Lung microvascular endothelial cell (primary cell): ENCODE measurements around the gene MEGF8. TPM values are rescaled to one million over a fixed set of nuclear protein-coding genes. Genes with fewer than 3 reads are reported as not detected.
"Not testable (repeated sequence)": the region's sequence is repeated elsewhere in the genome, so short reads cannot be mapped to it uniquely, and the experiment has no call there.

Source experiments
- DNase-seq, 2 donors: peaks; one replicate each; pipeline versions ENCODE4 v3.0.0 to v3.0.0-alpha.2; 2010; ENCODE audit warnings: low read depth in 2 of 2
- total RNA-seq: library from RNA; depleted of rRNA; stranded (reverse); fragments of >200 nt; gene quantifications from 2 replicates; pipeline ENCODE4 v1.2.1, GENCODE V29; 2014

Gene MEGF8
- total RNA-seq, 1 donor from 2014 or later = 25.0 TPM

DNA sequence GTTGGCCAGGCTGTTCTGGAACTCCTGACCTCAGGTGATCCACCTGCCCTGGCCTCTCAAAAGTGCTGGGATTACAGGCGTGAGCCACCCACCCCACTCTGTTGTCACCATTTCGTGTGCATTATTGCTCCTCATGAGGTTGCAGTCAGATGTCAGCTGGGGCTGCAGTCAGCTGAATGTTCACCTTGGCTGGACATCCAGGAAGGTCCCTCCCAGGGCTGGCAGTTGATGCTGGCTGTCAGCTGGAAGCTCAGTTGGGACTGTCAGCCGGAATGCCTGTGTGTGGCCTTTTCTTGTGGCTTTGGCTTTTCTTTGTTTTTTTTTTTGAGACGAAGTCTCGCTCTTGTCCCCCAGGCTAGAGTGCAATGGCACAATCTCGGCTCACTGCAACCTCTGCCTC is 6.6 kb downstream of the MEGF8 start:
- peak in 1 of 2 donors; percentile 19 for DNase-seq

DNA sequence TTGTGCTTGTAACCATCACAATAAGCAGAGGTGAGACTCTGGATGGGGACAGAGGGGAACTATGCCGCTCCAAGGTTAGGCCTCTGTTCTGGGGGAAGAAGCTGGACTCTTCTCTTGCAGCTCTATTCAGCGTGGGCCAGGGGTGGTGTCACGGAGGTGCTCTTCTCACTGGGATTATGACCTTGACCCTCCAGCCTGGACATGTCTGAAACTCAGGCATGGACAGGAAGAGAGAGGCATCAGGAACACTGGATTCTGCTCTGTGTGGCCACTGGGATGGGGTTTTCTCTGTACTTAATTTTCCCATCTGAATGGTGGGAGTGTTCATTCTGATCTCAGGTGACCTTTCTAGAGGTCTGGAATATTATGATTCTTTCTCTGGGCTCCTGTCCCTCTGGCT is 7.6 kb downstream of the MEGF8 start:
- no peak for DNase-seq

DNA sequence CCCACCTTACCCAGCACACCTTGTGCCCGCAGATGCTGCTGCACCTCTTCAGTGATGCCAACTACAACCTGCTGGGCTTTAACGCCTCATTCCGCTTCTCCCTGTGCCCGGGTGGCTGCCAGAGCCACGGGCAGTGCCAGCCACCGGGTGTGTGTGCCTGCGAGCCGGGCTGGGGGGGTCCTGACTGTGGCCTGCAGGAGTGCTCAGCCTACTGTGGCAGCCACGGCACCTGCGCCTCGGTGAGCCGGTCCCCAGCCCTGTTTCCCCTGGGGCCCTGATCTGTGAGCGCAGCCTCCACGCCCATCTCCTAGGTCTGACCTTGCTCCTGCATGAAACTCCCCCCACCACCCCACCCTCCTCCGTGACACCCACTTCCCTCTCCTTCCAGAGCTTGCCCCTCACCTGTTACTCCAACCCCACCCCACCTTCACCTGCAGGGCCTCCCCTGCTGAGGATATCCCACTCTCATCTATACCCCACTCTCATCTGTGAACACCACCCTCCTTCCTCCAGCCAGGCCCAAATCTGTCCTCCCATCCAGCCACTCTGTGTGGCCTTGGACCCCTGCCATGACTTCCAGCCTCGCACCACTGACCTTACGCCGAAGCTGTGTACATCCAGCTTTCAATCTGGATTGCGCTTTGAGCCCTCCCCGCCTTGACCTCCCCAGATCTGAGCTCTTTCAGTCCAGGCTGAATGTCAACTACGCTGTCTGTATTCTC is 8.7 kb downstream of the MEGF8 start:
- no peak for DNase-seq

DNA sequence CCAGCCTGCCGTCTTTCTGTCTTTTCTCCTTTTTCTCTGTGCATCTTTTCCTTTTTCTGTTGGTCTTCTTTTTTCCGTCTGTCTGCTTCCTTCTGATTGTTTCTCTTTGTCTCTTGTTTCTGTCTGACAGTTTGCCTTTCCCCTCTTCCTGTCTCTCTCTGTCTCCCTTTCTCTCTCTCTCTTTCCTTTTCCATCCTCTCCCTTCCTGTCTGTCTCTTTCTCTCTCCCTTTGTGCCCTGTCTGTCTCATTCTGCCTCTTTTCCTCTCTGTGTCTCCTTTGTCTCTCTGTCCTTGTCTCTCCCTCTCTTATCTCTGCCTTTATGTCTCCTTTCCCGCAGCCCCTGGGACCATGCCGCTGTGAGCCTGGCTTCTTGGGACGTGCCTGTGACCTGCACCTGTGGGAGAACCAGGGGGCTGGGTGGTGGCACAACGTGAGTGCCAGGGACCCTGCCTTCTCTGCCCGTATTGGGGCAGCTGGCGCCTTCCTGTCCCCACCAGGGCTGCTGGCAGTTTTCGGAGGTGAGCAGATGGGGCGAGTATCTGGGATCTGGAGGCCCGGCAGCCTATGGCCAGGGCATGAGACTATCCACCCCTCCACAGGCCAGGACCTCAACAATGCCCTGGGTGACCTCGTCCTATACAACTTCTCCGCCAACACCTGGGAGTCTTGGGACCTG is 9.4 kb downstream of the MEGF8 start:
- DNase-seq = no peak

DNA sequence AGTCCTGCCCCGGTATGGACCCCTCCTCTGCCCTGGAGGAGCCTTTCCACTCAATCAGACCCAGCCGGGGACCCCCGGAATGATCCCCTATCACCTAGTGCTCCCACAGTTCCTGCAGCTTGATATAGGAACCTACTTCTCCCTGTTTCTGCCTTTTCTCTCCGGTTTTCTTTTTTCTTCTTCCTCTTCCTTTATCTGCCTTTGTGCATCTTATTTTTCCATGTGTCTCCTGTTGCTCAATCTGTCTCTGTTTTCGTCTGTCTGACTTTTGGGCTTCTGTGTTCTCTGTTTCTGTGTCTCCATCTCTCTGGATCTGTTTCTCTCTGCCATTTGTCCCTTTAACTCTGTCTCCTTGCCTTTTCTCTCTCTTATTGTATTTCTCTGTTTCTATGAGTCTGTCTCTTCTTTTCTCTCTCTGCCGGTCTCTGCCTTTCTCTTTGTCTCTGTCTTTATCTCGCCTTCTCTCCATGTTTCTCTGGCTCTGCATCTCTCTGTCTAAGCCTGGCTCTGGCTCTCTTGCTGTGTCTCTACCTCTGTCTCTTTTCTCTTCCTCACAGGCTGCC is 10.0 kb downstream of the MEGF8 start:
- no peak for DNase-seq

DNA sequence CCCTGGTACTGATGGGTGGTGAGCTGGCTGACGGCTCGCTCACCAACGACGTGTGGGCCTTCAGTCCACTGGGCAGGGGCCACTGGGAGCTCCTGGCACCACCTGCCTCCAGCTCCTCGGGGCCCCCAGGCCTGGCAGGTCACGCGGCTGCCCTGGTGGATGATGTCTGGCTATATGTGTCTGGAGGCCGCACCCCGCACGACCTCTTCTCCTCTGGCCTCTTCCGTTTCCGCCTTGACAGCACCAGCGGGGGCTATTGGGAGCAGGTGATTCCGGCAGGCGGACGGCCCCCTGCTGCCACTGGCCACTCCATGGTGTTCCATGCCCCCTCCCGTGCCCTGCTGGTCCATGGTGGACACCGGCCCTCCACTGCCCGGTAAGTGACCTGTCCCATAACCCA is 10.5 kb downstream of the MEGF8 start:
- DNase-seq = no peak

DNA sequence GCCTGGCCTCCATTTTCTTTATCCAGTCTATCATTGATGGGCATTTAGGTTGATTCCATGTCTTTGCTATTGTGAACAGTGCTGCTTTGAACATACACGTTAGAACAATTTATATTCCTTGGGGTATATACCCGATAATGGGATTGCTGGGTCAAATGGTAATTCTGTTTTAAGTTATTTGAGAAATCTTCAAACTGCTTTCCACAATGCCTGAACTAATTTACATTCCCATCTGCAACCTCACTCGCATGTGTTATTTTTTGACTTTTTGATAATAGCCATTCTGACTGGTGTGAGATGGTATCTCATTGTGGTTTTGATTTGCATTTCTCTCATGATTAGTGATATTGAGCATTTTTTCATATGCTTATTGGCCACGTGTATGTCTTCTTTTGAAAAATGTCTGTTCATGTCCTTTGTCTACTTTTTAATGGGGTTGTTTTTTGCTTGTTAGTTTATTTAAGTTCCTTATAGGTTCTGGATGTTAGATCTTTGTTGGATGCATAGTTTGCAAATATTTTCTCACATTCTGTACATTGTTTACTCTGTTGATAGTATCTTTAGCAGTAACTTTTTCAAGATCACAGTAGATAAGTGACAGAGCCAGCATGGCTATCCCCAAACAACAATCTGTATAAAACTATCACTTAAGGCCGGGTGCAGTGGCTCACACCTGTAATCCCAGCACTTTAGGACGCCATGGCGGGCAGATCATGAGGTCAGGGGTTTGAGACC is 13.9 kb downstream of the MEGF8 start:
- not testable (repeated sequence) for DNase-seq

DNA sequence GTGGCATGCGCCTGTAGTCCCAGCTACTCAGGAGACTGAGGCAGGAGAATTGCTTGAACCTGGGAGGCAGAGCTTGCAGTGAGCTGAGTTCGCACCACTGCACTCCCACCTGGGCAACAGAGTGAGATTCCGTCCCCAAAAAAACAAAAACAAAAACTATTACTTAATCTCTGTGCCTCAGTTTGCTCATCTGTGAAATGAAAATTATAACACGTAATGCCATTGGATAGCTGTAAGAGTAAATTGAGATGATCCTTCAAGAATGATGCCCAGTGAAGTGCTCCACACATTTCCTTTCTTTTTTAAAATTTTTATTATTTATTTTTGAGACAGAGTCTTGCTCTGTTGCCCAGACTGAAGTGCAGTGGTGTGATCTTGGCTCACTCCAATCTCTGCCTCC is 14.5 kb downstream of the MEGF8 start:
- not testable (repeated sequence) for DNase-seq

DNA sequence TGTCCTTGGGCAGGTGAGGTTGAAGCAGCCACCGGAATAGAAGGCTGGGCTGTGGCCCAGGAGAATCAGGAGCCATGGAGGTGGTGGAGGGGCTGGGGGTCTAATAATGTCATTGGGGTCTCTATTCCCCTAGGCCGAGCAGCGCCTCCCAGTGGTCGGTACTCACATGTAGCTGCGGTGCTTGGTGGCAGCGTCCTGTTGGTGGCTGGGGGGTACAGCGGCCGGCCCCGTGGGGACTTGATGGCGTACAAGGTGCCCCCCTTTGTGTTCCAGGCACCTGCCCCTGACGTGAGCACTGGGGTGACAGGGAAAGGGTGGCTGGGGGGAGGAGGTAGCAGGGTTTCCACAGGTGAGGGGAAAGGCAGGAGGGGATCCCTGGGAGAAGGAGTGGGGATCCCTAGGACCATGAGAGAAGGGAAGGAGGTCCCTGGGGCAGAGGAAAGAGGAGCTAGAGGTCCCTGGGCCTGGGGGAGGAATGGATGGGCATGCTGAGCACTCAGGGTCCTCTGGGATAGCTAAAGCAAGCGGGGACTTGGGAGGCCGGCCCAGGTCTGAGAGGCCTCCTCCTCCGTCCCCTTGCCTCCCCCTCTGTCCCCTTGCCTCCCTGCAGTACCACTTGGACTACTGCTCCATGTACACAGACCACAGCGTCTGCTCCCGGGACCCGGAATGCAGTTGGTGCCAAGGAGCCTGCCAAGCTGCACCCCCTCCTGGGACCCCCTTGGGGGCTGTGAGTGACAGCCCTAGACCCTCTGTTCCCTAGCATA is 18.1 kb downstream of the MEGF8 start:
- no peak for DNase-seq

DNA sequence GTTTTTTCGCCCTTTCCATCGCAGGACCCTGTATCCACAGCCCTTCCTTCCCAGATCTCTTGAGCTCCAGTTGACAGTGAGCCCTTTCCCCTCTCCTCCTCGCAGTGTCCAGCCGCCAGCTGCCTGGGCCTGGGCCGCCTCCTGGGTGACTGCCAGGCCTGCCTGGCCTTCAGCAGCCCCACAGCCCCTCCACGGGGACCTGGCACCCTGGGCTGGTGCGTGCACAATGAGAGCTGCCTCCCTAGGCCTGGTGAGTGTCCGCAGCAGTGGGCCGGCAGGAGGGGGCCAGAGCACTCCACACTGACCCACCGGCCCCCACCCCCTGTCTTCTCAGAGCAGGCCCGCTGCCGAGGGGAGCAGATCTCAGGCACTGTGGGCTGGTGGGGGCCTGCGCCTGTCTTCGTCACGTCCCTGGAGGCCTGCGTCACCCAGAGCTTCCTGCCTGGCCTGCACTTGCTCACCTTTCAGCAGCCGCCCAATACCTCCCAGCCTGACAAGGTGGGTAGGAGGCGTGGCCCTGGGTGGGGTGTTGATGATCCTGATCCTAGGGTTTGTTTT is 19.0 kb downstream of the MEGF8 start:
- DNase-seq = no peak

DNA sequence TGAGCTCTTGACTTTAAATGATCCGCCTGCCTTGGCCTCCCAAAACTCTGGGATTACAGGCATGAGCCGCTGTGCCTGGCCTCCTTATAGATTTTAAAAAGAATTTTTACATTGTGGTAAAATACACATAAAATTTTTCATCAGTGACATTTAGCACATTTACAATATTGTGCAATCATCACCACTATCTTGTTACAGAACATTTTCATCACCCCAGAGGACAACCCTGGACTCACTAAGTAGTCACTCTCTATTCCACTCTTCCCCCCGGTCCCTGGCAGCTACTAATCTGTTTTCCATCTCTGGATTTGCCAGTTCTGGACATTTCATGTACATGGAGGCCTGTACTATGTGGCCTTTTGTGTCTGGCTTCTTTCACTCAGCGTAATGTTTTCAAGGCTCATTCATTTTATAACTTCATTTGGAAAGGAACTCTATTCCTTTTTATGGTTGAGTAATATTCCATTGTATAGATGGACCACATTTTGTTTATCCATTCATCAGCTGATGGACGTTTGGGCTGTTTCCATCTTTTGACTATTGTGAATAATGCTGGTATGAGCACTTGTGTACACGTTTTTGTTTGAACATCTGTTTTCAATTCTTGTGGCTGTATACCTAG is 19.9 kb downstream of the MEGF8 start:
- no peak for DNase-seq

DNA sequence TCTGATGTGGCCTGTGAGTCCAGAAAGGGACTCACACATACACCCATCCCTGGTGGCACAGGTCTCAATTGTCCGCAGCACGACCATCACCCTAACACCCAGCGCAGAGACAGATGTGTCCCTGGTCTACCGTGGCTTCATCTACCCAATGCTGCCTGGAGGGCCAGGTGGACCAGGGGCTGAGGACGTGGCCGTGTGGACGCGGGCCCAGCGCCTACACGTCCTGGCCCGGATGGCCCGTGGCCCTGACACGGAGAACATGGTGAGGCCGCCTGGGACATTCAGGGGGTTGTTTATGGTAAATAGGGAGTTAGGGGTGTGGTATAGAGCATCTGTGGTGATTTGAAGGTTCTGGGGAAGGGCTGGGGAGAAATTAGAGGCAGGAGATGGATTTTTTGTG is 22.8 kb downstream of the MEGF8 start:
- DNase-seq = no peak

DNA sequence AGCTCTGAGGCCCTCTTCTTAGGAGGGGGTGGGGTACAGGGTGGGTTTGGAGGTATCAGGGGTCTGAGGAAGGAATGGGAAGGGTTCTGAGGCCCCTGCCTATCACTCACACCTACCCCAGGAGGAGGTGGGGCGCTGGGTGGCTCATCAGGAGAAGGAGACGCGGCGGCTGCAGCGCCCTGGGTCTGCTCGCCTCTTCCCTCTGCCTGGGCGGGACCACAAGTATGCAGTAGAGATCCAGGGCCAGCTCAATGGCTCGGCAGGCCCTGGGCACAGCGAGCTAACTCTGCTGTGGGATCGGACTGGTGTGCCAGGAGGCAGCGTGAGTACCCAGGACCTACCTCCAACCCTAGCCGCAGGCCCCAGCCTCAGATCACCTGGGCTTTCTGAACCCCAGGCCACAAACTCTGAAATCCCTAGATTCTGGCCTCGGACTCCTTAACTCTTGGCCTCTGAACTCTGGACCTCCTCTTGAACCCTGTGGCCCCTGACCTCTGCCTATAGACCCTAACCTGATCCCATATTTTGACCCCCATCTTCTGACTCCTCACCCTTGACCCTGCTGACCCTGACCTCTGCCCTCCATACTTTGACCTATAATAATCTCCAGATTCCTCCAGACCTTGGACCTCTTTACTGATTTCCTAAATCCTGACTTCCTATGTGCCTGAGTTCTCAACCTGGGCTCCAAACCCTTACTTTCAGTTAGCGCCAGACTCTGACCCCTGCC is 24.1 kb downstream of the MEGF8 start:
- no peak for DNase-seq

DNA sequence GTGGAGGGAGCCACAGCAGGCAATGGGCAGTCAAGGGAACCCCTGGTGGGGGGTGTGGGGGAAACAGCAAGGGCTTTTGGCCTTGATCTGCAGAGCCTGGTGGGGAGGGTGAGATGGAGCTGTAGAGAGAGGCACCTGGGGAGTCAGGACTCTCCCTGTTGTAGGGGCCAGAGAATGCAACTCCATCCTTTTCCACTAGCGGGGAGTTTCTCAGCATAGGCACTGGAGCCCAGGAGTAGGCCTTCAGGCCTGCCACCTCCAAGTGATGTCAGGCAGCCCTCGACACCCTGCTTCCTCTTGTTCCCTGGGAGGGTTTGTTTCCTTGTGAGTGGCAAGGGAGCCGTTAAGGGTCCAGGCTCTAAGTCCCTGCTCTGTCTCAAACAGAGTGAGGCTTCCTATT is 25.0 kb downstream of the MEGF8 start:
- DNase-seq = no peak

DNA sequence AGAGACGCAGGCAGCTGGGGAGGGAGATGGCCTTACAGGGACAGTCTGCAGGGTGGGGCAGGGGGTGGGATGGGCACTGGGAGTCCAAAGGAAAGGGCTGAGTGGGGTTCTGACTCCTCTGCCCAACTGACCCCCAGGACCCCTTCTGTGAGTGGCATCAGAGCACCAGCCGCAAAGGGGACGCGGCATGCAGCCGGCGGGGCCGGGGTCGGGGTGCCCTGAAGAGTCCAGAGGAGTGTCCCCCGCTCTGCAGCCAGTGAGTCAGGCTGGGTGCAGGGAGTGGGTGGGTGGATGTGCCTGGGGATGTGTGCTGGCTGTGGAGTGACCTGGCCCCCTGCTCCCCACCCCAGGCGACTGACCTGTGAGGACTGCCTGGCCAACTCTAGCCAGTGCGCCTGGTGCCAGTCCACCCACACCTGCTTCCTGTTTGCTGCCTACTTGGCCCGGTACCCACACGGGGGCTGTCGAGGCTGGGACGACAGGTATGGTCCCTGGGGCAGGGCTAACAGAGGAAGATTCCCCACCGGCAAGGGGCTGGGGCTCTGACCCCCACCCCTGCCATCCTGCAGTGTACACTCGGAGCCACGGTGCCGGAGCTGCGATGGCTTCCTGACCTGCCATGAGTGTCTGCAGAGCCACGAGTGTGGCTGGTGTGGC is 25.8 kb downstream of the MEGF8 start:
- no peak for DNase-seq

DNA sequence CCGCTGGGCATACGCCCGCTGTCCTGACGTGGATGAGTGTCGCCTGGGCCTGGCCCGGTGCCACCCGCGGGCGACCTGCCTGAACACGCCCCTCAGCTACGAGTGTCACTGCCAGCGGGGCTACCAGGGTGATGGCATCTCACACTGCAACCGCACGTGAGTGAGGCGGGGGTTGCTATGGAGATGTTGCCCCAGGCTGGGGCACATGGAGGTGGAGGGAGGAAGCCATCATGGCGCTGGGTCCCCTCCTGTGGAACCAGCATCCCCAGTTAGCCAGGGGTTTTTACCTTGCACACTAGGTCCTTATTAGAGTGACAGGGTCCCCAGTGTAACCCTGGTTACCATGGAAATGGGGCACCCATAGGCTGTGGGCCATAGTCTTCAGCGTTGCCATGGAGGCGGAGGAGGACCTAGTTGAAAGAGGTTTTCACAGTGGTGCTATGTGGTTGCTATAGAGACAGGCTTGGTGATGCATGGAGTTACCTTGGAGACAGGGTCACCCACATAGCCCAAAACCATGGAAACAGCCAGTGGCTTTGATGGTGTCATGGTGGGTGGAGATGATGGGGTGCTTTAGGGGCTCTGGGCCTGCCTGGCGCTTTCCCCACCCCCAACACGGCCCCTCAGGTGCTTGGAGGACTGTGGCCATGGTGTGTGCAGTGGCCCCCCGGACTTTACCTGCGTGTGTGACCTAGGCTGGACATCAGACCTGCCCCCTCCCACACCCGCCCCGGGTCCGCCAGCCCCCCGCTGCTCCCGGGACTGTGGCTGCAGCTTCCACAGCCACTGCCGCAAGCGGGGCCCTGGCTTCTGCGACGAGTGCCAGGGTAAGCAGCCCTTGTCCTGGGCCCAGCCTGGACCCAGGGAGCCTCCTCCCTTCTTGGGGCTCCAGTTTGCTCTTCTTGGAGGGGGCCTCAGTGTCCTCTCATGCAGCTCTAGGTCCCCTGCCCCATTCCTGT is 27.1 kb downstream of the MEGF8 start:
- DNase-seq = no peak

DNA sequence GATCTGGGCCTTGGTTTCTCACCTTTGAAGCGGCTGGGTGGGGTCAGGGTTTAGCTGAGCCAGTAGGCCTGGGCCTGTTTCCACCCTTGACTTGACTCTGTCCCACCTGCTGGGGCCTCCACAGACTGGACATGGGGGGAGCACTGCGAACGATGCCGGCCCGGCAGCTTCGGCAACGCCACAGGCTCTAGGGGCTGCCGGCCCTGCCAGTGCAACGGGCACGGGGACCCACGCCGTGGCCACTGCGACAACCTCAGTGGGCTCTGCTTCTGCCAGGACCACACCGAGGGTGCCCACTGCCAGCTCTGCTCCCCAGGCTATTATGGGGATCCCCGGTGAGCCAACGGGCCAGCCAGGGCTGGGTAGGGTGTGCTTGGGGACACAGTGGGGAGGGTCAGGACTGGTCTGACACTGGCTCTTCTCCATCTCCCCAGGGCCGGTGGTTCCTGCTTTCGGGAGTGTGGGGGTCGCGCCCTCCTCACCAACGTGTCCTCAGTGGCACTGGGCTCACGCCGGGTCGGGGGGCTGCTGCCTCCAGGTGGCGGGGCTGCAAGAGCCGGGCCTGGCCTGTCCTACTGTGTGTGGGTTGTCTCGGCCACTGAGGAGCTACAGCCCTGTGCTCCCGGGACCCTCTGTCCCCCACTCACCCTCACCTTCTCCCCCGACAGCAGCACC is 28.0 kb downstream of the MEGF8 start:
- DNase-seq = no peak

DNA sequence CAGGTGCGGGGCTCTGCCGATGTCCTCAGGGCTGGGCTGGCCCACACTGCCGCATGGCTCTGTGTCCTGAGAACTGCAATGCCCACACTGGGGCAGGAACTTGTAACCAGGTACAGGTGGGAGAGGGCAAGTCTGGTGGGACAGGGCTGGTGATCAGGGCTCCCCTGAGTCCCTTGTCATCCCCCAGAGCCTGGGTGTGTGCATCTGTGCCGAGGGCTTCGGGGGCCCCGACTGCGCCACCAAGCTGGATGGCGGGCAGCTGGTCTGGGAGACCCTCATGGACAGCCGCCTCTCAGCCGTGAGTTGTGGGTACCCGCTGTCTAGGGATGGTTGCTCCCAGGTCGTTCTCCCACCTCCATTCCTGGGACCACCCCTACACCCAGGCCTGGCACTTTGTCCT is 30.5 kb downstream of the MEGF8 start:
- no peak for DNase-seq
